HG02938 (cell line): ENCODE data around the gene CBR3.
A peak's percentile ranks its signal among the peaks of the same experiment; 100 is the strongest.

Experiments
- ATAC-seq: cut with Tn5 transposase; IDR thresholded peaks from one replicate; pipeline ENCODE4 v1.9.1; 2021; ENCODE audit warnings: mild to moderate bottlenecking, moderate library complexity; ENCODE audit not compliant: unreplicated experiment

The CBR3 gene

DNA sequence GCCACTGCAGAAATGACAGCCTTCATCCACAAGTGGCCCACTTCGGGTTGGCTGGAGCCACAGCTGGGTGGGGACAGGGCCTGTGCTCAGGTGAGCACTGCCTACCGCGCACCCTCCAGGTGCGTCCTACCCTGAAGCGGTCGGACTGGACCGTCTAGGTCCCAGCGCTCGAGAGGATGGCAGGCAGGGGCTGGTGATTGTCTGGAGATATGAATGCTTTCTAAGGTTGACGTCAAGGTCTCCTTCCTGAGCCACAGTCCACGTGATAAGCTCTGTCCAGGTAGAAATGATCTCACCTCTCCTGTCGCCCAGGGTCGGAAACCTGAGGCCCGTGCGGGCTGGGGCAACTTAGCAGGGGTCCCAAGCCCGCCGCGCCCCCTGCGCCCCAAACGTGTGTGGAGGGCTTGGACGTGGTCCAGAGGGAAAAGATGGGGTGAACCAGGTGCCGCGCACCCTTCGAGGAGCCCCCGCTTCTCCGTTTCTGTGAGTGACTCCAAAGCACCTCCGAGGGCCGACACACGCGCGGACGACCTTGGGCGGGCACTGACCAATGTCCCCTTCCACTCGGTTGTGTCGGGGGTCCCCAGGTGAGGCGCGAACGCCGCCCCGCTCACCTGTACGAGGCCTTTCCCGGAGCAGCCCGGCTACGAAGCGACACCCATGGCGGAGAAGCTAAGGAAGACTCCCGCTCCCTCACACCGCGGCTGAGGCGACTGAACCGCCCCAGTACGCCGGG lies 20.9 kb downstream of the CBR3 start:
- peak; percentile 2 for ATAC-seq

DNA sequence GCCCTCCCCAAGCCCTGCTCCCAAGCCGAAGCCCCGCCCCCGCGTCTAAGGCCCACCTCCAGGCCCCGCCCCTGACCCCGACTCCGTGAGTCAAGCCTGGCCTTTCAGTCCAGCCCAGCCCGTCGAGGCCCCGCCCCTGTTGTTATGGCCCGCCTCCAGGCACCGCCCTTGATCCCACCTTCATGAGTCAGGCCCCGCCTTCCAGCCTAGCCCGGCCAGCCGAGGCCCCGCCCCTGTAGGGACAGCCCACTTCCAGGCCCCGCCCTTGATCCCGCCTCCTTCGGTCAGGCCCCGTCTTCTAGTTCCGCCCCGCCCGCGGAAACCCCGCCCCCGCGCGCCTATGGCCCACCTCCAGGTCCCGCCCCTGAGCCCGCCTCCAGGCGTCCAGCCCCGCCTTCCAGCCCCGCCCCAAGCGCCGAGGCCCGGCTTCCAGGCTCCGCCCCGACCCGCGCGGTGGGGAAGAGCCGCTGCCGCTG lies 21.5 kb downstream of the CBR3 start:
- ATAC-seq = peak; percentile 80

DNA sequence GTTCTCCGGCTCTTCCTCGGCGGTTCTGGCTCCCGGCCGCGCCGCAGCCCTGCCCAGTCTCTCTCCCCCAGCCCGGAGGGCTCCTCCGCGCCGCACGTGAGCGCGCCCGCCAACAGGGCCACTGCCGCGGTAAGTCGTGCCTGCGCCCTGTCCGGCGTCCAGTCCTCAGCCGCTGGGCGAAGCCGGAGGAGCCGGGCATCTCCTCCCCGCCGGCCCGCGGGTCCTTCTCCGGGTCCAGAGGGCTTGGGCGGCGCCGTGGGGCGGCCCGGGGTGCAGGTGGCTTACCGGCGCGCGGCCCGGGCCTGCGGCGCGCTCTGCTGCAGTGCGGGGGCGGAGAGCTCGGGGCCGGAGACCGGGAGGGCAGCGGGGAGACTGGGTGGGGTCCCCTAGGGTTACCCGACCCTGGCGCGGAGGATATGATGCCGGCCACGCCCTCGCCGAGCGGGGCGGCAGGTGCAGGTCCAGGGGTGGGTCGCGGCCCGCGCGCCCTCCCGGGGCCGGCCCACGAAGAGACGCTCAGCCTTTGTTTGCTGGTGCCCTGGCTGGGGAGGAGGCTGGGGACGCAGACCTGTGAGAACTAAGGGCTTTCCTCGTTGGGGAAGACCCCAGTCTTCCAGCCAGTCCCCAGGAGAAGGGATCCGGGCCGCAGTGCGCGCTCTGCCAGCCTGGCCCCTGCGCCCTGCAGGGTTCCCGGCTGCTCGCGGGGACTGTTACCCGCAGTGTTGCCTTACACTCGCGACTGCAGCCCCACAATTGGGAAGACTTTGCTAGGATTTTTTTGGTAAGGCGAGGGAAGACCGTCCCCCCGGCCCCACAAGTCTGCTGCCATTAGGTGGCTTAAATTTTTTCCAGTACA lies 22.2 kb downstream of the CBR3 start, which contains the start of gene DOP1B:
Gene DOP1B (plus strand): TSS at position 10 of the 856 bp plus-strand sequence. CDS start 7,910 bp downstream, outside the sequence.
- ATAC-seq = peak; percentile 28

DNA sequence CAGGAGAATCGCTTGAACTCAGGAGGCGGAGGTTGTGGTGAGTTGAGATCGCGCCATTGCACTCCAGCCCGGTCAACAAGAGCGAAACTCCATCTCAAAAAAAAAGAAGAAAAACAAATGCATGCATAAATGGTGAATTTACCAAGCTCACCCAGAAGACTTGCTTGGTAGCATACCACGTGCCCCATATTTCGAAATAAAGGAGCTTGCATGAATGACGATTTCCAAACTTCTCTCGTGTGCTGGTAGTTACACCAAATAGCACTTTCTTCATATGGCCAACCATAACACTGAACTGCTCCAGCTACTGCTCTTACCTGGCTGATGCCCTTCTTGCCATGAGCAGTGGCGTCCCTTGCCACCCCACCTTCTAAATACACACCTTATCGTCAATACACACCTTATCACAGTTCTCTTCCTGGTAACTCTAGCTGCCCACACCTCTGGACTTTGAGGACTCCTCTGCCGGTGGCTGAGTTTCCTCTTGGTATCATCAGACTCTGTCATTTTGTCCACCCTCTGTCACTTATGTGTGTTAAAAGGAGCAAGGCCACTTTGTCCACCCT lies 24.6 kb downstream of the CBR3 start:
- ATAC-seq = no peak

DNA sequence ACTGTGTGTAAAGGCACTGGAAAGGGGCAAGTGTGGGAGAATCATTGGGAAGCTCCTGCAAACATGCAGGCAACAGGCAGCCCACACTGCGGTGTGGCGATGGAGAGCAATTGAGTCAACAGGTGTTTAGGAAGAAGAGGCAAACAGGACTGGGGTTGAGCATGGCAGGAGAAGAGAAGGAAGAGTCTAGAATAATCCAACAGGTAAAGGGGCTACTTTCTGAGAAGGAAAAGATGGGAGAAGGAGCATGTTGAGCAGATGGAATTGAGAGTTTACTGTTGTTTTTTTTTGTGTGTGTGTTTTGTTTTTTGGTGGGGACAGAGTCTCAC lies 25.9 kb downstream of the CBR3 start:
- no peak for ATAC-seq

- no peak for ATAC-seq
Observed at GRCh38 chr21:36162631-36163030, 27.8 kb downstream of the CBR3 start.

DNA sequence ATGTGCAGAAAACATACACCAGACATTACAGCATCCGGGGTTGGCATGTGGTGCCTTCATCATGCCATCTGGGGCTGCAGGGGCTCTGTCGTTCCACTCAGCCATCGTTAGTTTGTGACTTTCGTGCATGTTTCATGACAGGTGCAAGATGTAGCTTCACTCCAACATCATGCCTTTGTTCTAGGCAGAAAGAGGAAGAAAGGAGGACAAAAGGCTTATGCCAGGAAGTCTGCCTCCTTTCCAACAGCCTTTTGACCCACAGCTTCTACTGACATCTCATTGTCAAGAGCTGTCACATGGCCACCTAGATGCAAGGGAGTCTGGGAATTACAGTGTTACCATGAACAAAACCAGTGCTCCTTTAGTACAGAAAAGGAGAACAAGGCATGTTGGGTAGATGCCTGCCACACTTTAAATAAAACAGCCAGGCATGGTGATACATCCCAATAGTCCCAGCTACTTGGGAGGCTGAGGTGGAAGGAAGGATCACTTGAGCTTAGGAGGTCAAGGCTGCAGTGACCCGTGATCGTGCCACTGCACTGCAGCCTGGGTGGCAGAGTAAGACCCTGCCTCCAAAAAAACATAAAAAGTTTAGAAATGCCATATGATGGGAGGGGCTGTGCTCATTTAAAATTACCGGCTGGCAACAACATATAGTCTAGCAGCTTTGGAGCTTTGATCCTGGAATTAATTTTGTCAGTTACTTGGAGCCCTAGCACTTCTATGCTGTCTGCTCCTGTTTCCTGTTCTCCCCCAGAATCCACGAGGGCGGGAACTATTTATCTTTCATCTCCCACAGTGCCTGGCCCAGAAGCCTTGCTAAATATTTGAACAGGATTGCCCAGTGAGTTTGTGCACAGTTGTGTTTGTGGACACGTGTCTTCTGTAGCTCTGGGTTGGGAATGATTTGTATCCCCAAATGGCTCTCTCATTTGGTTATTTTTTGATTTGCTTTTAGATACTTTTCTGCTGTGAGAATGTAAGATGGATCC lies 29.2 kb downstream of the CBR3 start:
- ATAC-seq = no peak

DNA sequence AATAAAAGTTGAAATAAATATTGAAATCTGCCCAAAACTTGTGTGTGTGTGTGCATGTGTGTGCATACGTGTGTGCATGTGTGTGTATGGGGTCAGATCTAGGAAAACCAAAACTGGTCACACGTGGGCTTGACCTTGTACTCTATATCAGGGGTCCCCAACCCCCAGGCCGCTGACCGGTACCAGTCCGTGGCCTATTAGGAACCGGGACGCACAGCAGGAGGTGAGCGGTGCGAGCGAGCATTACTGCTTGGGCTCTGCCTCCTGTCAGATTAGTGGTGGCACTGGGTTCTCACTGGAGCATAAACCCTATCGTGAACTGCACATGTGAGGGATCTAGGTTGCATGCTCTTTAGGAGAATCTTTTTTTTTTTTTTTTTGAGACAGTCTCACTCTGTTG lies 30.5 kb downstream of the CBR3 start:
- no peak for ATAC-seq

GRCh38 chr21:36166705-36167104 lies 31.8 kb downstream of the CBR3 start:
- no peak for ATAC-seq

DNA sequence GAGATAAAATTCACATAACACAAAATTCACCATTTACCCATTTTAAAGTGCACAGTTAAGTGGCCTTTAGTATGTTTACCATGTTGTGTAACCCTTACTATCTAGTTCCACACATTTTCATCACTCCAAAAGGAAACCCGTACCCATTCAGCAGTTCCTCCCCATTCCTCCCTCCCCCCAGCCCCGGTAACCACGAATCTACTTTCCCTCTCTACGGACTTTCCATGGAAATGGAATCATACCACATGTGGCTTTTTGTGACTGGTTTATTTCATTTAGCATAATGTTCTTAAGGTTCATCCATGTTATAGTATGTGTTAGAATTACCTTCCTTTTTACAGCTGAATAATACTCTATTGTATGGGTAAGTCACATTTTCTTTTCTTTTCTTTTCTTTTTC lies 32.7 kb downstream of the CBR3 start:
- no peak for ATAC-seq

DNA sequence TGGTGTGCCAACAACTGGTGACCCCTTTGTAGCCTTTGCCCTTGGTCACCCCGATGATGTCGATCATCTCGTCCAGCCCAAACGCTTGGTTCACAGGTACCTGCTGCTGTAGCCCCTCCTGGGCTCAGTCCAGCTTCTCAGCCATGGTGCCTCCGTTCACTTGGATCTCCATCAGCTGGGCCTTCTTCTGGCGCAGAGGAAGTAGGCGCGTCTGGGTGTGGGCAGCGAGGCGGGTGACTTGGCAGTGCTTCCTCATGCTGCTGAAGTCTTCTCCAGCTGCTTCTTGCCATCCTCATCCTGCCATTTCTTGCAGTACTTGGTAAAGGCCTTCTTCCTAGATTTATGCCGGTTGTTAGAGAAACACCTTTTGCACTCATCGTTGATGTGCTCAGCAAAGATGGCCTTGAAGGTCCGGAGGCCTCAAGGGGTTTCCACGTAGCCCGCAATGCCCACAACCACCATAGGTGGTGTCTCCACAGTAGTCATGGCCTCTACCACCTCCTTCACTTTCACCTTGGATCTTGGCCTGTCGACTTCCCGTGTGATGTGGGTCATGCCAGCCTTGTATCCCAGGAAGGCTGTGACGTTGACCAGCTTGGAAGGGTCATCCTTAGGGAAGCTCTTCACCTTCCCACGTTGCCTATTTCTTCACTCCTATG lies 34.7 kb downstream of the CBR3 start:
- no peak for ATAC-seq

GRCh38 chr21:36170823-36171222 lies 35.9 kb downstream of the CBR3 start:
- ATAC-seq = no peak

GRCh38 chr21:36171336-36171735 lies 36.5 kb downstream of the CBR3 start:
- no peak for ATAC-seq

DNA sequence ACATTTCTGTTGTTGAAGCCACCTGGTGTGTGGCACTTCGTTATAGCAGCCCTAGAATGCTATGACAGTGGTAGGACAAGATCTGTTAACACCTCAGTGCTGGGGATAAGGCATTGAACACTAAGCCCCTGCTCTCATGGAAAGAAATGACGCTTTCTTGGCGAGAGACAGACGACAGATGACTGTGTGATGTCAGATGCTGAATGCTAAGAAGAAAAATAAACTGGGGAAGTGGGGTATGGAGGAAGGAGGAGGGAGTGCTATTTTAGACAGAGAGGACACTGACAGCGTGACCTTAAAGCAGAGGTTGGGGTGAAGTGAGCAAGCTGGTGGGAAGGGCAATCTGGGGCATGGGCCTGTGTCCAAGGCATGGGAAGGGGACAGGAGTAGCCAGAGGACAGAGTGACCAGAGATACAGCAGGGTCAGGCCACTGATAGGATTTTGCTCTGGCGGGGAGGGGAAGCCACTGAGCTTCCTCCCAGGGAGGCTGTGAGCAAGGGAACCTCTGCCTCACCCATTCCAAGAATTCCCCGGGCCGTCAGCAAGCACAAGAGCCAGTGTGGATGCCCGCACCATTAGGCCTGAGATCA lies 37.0 kb downstream of the CBR3 start:
- no peak for ATAC-seq

DNA sequence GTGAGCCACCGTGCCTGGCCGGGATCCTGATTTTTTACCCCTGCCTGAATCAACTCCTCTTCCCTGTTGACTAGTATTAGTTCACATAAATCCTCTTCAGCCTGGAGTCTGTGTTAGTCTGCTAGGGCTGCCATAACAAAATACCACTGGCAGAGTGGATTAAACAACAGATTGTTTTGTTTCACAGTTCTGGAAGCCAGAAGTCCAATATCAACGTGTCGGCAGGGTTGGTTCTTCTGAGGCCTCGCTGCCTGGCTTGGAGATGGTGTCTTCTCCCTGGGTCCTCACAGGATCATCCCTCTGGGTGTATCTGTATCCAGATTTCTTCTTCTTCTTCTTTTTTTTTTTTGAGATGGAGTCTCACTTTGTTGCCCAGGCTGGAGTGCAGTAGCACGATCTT lies 39.9 kb downstream of the CBR3 start:
- ATAC-seq = no peak

GRCh38 chr21:36175771-36176565 lies 41.1 kb downstream of the CBR3 start:
- no peak for ATAC-seq

GRCh38 chr21:36178349-36178748 lies 43.5 kb downstream of the CBR3 start:
- no peak for ATAC-seq

GRCh38 chr21:36179145-36179544 lies 44.3 kb downstream of the CBR3 start:
- no peak for ATAC-seq

DNA sequence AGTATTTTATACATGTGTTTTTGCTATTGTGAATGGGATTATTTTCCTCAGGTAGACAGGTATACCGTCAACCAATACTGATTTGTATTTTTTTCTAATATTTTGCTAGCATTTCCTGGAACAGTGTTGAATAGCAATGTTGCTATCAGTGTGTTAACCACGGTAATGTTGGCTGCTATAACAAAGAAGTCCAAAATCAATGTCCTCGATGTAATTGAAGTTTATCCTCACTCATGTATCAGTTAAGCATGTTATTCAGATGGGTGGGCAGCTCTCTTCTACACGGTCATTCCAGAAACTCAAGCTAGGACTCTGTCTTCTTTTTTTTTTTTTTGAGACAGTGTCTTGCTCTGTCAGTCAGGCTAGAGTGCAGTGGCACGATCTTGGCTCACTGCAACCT lies 46.1 kb downstream of the CBR3 start:
- ATAC-seq = no peak
